Activated CD8-positive, alpha-beta T cell treated with anti-CD3 and anti-CD28 coated beads, Interleukin-2, amount 10 ng/mL, durations not matched to agents 7 days and 5 days (primary cell): ENCODE data around the gene UGT1A5. TPM values are rescaled to one million over a fixed set of nuclear protein-coding genes. Genes with fewer than 3 reads are reported as not detected.

Experiments
- ATAC-seq: fragments of 150-1000 bp; cut with Tn5 transposase; one replicate; pipeline ENCODE4 v1.10.0; 2021; ENCODE audit warnings: moderate library complexity
- CTCF ChIA-PET: fragments of 350-600 bp; sonication (Branson Sonifier 250); formaldehyde crosslinking; loops from one replicate; lab custom pipeline; 2021; ENCODE audit warnings: antibody characterized with exemption; lab: Charles Lee
- POLR2A ChIA-PET: fragments of 350-600 bp; sonication (Branson Sonifier 250); formaldehyde crosslinking; loops from one replicate; lab custom pipeline; 2021; ENCODE audit warnings: antibody characterized with exemption; lab: Charles Lee
- DNase-seq: peaks from one replicate; pipeline ENCODE4 v3.0.0-alpha.2; 2020
- H3K27ac Mint-ChIP-seq: one replicate; pipeline ENCODE4 v1.8.0; 2021; ENCODE audit warnings: mild to moderate bottlenecking, mixed read lengths
- H3K27me3 Mint-ChIP-seq: one replicate; pipeline ENCODE4 v1.8.0; 2021; ENCODE audit warnings: low read depth, mixed read lengths
- H3K36me3 Mint-ChIP-seq: one replicate; pipeline ENCODE4 v1.8.0; 2021; ENCODE audit warnings: low read depth, mixed read lengths
- H3K4me1 Mint-ChIP-seq: one replicate; pipeline ENCODE4 v1.8.0; 2021; ENCODE audit warnings: low read depth, mixed read lengths
- H3K4me3 Mint-ChIP-seq: one replicate; pipeline ENCODE4 v1.8.0; 2021; ENCODE audit warnings: mild to moderate bottlenecking, mixed read lengths
- H3K9me3 Mint-ChIP-seq: one replicate; pipeline ENCODE4 v1.8.0; 2022; ENCODE audit warnings: mixed read lengths; ENCODE audit not compliant: insufficient read depth
- total RNA-seq, 2 experiments: library from RNA; stranded (reverse); gene quantifications; one replicate each; pipeline ENCODE4 v1.2.3, GENCODE V29; 2021

The UGT1A5 gene
- total RNA-seq, 2 experiments from 2014 or later = not detected

DNA sequence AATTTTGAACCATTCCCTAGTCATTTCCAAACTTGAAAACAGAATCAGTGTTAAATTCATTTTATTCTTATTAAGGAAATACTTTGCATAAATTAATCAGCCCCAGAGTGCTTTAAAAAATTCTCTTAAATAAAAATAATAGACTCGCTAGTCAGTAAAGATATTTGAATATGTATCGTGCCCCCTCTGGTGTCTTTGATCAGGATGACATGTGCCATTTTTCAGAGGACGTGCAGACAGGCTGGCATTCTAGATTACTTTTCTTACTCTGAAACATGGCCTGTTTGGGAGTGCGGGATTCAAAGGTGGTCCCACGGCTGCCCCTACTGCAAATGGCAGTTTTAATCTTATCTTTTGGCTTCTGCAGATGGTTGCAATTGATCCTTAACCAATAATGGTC lies 59.9 kb downstream of the UGT1A5 start:
- Mint-ChIP-seq H3K4me3 (no peak overlapping the region), H3K36me3 (no peaks in the 10 kb centered on the region), H3K27ac (no peak overlapping the region), H3K27me3 (peaks cover 4% of the 10 kb centered on the region), H3K9me3 (no peaks in the 10 kb centered on the region), H3K4me1 (no peaks in the 10 kb centered on the region)
- no peak for DNase-seq
- no peak for ATAC-seq
- ChIA-PET CTCF (no interaction called here), POLR2A (no interaction called here)

DNA sequence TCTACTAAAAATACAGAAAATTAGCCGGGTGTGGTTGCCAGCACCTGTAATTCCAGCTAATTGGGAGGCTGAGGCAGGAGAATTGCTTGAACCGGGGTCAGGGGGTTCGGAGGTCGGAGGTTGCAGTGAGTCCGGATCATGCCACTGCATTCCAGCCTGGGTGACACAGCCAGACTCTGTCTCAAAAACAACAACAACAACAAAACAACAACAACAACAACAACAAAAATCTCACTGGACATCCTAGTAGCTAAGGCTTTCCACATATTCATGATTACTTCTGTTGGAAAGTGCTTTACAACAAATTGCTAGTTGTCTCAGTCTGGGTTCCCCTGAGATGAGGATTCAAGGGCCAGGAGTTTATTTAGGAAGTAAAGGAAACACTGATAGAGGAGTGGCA lies 61.1 kb downstream of the UGT1A5 start:
- ATAC-seq = no peak
- Mint-ChIP-seq H3K4me1 (no peaks in the 10 kb centered on the region), H3K9me3 (no peaks in the 10 kb centered on the region), H3K4me3 (no peak overlapping the region), H3K36me3 (no peaks in the 10 kb centered on the region), H3K27ac (no peak overlapping the region), H3K27me3 (peaks cover under 1% of the 10 kb centered on the region)
- POLR2A ChIA-PET = no interaction called here
- no peak for DNase-seq
- CTCF ChIA-PET = no interaction called here

DNA sequence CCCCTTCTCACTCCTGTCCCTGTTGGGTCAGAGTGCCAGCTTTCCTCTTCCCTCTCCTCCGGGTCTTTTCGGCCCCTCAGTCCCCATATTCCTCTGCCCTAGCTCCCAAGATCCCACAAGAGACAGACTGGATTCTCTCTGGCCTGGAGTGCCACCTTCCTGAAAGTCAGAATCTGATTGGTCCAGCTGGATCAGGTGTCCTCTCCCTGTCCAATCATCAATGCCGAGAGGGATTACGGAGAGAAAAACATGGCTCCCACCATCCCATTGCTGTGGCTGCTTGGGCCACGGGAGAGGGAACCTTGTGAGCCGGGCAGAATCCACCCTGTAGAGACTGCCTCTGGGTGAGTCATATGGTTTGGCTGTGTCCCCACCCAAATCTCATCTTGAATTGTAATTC lies 62.7 kb downstream of the UGT1A5 start:
- no peaks in the 10 kb centered on the region for H3K9me3 Mint-ChIP-seq
- no peak for DNase-seq
- ChIA-PET CTCF (no interaction called here), POLR2A (no interaction called here)
- ATAC-seq = no peak
- H3K27me3 Mint-ChIP-seq = peaks cover 2% of the 10 kb centered on the region
- H3K36me3 Mint-ChIP-seq = no peaks in the 10 kb centered on the region
- H3K27ac Mint-ChIP-seq = no peak overlapping the region
- H3K4me3 Mint-ChIP-seq = no peak overlapping the region
- no peaks in the 10 kb centered on the region for H3K4me1 Mint-ChIP-seq

DNA sequence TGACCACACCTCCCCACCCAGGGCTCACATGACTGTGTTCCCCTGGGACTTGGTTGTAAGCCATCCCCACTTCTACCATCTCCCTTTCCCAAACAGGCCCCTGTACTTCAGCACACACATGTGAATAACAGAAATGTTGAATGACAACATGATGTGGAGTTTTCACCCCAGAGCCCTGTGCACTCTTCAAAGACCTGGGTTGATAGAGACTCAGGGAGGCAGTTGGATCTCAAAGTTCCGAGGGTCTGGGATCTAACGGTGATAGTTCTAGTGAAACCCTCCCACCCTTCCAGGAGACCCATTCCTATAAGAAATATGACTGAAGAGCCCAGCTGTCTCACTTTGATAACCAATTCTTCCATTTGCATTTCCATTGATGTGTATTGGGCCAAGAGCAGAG lies 65.3 kb downstream of the UGT1A5 start, which contains the start of gene MROH2A:
TSS of gene MROH2A (plus strand) at position 301 of the 400 bp plus-strand sequence. CDS start 1,029 bp downstream, outside the sequence.
- peaks cover 17% of the 10 kb centered on the region for H3K27me3 Mint-ChIP-seq
- H3K4me3 Mint-ChIP-seq = no peak within 1 kb of the TSS
- no peaks in the 10 kb centered on the region for H3K4me1 Mint-ChIP-seq
- ChIA-PET CTCF (no interaction called here), POLR2A (interaction anchor here (0.7 kb wide), 1 partner anchor 63 kb away, joined by 3 read pairs; no protein-coding TSS in a partner anchor)
- no peak within 1 kb of the TSS for H3K27ac Mint-ChIP-seq
- no peak for DNase-seq
- no peaks in the 10 kb centered on the region for H3K9me3 Mint-ChIP-seq
- no peaks in the 10 kb centered on the region for H3K36me3 Mint-ChIP-seq
- no peak for ATAC-seq

DNA sequence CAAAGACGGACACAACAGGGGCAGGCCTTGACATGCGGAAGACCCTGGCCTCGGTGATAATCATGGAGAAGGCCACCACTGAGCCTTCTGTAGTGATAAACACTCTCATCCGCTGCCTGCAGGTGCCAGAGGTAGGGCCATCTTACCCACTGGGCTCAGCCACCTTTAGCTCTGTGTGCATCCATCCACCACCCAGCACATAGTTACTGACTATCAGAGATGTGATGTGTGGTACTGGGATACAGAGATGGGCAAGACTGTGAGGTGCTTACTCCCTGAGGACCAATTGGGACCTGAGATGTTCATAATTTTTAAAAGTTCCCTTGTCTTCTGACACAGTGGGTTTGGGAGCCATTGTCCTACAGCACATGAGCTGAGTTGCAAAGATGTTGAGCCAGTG lies 67.0 kb downstream of the UGT1A5 start:
- Mint-ChIP-seq H3K4me1 (no peaks in the 10 kb centered on the region), H3K27me3 (peaks cover 19% of the 10 kb centered on the region), H3K27ac (no peak overlapping the region), H3K9me3 (no peaks in the 10 kb centered on the region), H3K4me3 (no peak overlapping the region), H3K36me3 (no peaks in the 10 kb centered on the region)
- ATAC-seq (no peak), DNase-seq (no peak)
- ChIA-PET CTCF (no interaction called here), POLR2A (no interaction called here)

DNA sequence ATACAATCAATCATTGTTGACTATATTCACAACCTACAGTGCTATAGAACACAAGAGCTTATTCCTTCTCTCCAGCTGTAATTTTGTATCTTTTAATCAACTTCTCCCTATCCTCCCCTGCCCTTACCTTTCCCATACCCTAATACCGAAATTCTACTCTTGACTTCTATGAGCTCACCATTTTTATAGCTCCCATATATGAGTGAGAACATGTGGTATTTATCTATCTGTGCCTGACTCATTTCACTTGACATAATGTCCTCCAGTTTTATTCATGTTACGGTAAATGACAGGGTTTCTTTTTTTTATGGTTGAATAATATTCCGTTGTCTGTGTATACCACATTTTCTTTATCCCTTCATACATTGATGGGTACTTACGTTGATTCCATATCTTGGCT lies 68.1 kb downstream of the UGT1A5 start:
- ATAC-seq (no peak), DNase-seq (no peak)
- Mint-ChIP-seq H3K4me1 (no peaks in the 10 kb centered on the region), H3K36me3 (no peaks in the 10 kb centered on the region), H3K4me3 (no peak overlapping the region), H3K9me3 (no peaks in the 10 kb centered on the region), H3K27ac (no peak overlapping the region), H3K27me3 (peaks cover 19% of the 10 kb centered on the region)
- ChIA-PET POLR2A (no interaction called here), CTCF (no interaction called here)

DNA sequence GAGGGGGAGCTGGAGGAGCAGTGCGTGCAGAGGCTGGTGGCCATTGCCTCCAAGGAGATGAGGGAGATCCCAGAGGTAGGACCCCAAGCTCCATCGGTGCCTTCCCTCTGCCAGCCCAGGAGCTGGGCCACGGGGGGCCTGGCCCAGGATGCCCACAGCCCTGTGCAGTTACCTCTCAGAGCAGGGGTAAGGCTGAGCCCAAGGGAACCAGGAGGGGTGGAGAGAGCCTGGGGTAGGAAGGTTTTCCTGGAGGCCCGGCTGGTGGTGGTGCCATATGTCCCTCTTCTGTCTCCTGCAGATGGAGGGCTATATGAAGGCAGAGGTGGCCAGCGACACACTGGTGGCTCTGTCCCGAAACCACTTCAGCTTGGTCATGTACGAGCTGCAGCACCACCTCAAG lies 76.8 kb downstream of the UGT1A5 start:
- Mint-ChIP-seq H3K4me3 (no peak overlapping the region), H3K9me3 (no peaks in the 10 kb centered on the region), H3K27me3 (no peaks in the 10 kb centered on the region), H3K36me3 (no peaks in the 10 kb centered on the region), H3K4me1 (no peaks in the 10 kb centered on the region), H3K27ac (no peak overlapping the region)
- CTCF ChIA-PET = no interaction called here
- no peak for DNase-seq
- no peak for ATAC-seq
- POLR2A ChIA-PET = no interaction called here

DNA sequence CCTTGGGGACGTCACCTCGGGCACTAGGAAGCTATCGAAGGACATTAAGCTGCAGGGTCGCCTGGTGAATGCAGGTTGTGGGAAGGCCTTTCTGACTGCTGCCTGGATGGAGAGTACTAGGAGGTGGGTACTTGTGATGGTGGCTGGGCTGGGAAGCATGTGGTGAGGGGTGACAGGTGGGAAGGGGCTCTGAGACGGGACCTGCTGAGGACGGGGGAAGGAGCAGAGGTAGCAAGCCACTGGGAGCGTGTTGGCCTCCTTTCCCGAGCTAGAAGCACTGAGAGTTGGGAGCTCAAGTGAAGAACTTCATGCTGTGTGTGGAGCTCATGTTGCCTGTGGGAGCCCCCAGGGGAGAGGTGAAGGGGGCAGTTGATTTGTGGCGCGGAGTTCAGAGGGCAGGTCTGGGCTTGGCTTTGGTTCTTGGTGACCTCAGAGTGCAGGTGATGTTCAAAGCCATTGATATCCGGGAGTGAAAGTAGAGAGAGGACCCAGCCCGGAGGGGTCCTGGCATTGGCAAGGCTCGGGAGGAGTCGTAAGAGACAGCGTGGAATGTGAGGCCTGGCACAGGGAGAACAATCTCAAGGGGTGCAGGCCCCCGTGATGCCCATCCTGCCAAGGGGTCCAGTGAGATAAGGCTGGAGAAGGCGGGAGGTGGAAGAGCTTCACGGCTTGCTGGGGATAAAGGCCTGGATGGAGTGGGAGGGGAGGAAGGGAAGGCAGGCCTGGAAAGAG lies 78.6 kb downstream of the UGT1A5 start:
- POLR2A ChIA-PET = no interaction called here
- no peaks in the 10 kb centered on the region for H3K9me3 Mint-ChIP-seq
- no peaks in the 10 kb centered on the region for H3K36me3 Mint-ChIP-seq
- H3K4me3 Mint-ChIP-seq = no peak overlapping the region
- H3K27ac Mint-ChIP-seq = no peak overlapping the region
- no peak for ATAC-seq
- H3K27me3 Mint-ChIP-seq = no peaks in the 10 kb centered on the region
- CTCF ChIA-PET = interaction anchor here (0.7 kb wide), 1 partner anchor 227 kb away, joined by 3 read pairs; no protein-coding TSS in a partner anchor
- no peaks in the 10 kb centered on the region for H3K4me1 Mint-ChIP-seq
- DNase-seq = peak; percentile 4

DNA sequence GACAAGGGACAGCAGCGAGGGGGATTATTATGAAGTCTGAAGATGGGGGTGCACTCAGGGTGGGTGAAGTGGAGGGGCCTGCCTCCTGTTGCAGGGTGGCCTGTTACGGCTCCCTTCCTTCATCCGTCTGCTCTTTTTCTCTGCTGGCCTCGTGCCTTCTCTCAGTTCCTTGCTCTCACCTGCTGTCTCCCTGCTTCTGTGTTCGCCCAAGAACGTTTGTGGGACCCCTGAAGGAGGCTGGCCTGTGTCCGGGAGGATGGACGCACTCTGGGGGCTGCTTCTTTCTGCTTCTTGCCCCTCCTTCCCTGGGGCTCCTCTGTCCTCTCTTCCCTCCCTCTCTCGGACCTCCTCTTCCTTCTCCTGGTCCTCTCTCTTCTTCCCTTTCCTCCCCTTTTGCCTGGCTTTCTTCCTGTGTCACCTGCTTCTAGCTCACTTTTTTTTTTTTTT lies 79.2 kb downstream of the UGT1A5 start:
- CTCF ChIA-PET = no interaction called here

DNA sequence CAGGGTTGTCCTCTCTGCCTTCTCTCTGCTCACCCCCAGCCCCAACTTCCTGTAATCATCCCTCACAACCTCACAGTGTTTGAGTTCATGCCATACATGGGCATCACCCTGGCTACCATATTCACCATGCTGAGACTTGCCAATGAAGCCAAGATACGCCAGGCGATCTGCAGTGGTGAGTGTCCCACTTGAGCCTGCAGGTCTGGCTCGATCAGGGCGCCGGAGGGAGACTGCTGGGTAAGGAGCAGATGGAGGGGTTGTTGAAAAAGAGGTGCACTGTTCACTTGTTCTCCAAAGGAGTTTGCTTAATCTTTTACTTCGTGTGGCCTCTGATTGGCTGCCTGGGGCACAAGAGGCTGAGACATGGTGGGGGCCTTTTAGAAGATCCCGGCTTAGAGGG lies 80.0 kb downstream of the UGT1A5 start:
- CTCF ChIA-PET = no interaction called here
- Mint-ChIP-seq H3K36me3 (no peaks in the 10 kb centered on the region), H3K27me3 (no peaks in the 10 kb centered on the region)

More for the DNA sequence above, 79.2 kb downstream of the UGT1A5 start:
- Mint-ChIP-seq H3K4me1 (no peaks in the 10 kb centered on the region), H3K4me3 (no peak overlapping the region), H3K27me3 (no peaks in the 10 kb centered on the region), H3K27ac (no peak overlapping the region), H3K36me3 (no peaks in the 10 kb centered on the region), H3K9me3 (no peaks in the 10 kb centered on the region)
- DNase-seq = no peak
- POLR2A ChIA-PET = no interaction called here
- no peak for ATAC-seq

DNA sequence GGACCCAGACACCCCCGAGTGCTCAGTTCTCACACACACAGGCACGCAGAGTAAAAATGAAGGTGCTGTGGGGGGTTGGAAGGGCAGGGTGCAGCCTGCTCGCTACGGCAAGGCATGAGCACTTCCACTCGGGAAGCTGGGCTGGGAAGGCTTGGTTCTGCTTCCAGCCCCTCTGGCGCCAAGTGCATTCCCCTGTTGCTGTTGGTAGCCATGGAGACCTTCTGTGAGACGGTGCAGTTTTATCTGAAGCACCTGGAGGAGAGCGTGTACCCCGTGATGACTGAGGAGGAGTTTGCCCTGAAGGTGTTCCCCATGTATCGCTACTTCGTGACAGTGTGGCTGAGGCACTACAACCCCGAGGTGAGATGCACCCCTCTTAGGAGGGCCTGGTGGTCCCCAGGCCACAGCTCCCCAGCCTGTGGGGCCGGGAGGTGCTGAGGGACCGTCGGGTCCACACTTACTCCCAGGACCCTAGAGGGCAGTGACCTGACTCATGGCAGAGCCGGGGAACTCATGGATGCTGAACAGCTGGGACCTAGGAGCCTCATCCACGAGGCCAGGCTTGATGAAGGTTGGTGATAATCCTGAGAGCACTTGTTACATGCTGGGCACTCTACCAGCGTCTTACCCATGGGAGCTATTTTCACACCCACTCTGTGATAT lies 80.9 kb downstream of the UGT1A5 start:
- no peaks in the 10 kb centered on the region for H3K4me1 Mint-ChIP-seq
- ATAC-seq (no peak), DNase-seq (no peak)
- no peak overlapping the region for H3K27ac Mint-ChIP-seq
- H3K4me3 Mint-ChIP-seq = no peak overlapping the region
- ChIA-PET POLR2A (no interaction called here), CTCF (no interaction called here)
- H3K9me3 Mint-ChIP-seq = no peaks in the 10 kb centered on the region
- no peaks in the 10 kb centered on the region for H3K36me3 Mint-ChIP-seq
- H3K27me3 Mint-ChIP-seq = no peaks in the 10 kb centered on the region

More for the DNA sequence above, 80.0 kb downstream of the UGT1A5 start:
- H3K9me3 Mint-ChIP-seq = no peaks in the 10 kb centered on the region
- ATAC-seq = no peak
- H3K4me3 Mint-ChIP-seq = no peak overlapping the region
- H3K4me1 Mint-ChIP-seq = no peaks in the 10 kb centered on the region
- POLR2A ChIA-PET = no interaction called here
- no peak overlapping the region for H3K27ac Mint-ChIP-seq
- DNase-seq = no peak

DNA sequence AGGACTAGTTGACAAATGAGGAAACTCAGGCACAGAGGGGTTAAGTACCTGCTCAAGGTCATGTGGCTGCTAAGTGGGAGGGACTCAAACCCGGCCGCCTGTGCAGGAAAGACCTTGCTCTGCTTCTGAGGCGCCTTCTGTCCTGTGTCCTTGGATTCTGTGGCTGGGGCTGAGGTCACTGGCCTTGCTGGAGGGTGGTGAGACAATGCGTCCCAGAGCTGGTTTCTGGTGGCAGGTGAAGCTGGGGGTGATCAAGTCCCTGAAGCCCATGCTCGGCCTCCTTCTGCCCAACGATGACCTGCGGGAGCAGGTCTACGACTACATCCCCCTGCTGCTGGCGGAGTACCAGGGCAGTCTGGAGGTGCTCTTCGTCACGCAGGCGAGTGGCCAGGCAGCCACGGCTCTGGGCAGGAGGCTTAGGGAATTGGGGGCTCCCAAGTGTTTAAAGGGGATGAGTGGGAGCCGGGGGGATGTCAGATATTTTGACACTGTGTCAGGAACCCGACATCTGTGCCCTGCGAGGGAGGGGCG lies 81.5 kb downstream of the UGT1A5 start:
- ChIA-PET POLR2A (no interaction called here), CTCF (no interaction called here)
- ATAC-seq (no peak), DNase-seq (no peak)
- Mint-ChIP-seq H3K4me1 (no peaks in the 10 kb centered on the region), H3K9me3 (no peaks in the 10 kb centered on the region), H3K36me3 (no peaks in the 10 kb centered on the region), H3K27me3 (no peaks in the 10 kb centered on the region), H3K4me3 (no peak overlapping the region), H3K27ac (no peak overlapping the region)
